Lung (tissue), 12 donors: ENCODE measurements around the gene UGT3A2. TPM values are rescaled to one million over a fixed set of nuclear protein-coding genes. Genes with fewer than 3 reads are reported as not detected.

Experiments
- ATAC-seq: fragments of 200-7000 bp; cut with Tn5 transposase; one replicate; pipeline ENCODE4 v1.9.1; 2020; ENCODE audit warnings: moderate number of reproducible peaks; ENCODE audit not compliant: insufficient read depth, low FRiP score
- DNase-seq, 3 donors: peaks; one replicate each; pipeline ENCODE4 v3.0.0-alpha.2; 2013 to 2017
- H3K27ac ChIP-seq, 2 donors: one replicate each; pipeline ENCODE4 v1.5.1; 2013; ENCODE audit warnings: mild to moderate bottlenecking in 2 of 2, moderate library complexity in 2 of 2, control low read depth in 1 of 2, inconsistent platforms in 1 of 2, low read depth in 1 of 2, low read length in 1 of 2
- H3K27me3 ChIP-seq, 3 donors: one replicate each; pipeline ENCODE4 v1.5.1; 2013; ENCODE audit warnings: low read length in 2 of 3; ENCODE audit not compliant: control insufficient read depth in 3 of 3, insufficient read depth in 3 of 3
- H3K36me3 ChIP-seq, 4 donors: one replicate each; pipeline ENCODE4 v1.5.1; 2013; ENCODE audit warnings: low read length in 4 of 4, mild to moderate bottlenecking in 1 of 4, moderate library complexity in 1 of 4; ENCODE audit not compliant: control insufficient read depth in 4 of 4, insufficient read depth in 4 of 4
- H3K4me1 ChIP-seq, 5 donors: one replicate each; pipeline ENCODE4 v1.5.1; 2013; ENCODE audit warnings: low read length in 5 of 5, mild to moderate bottlenecking in 2 of 5, moderate library complexity in 1 of 5; ENCODE audit not compliant: control insufficient read depth in 5 of 5, insufficient read depth in 5 of 5
- H3K4me3 ChIP-seq: one replicate; pipeline ENCODE4 v1.5.1; 2013; ENCODE audit warnings: mild to moderate bottlenecking, control low read depth, moderate library complexity
- H3K9ac ChIP-seq, 2 donors: one replicate each; pipeline ENCODE4 v1.5.1; 2013; ENCODE audit warnings: low read length in 2 of 2, control low read depth in 1 of 2; ENCODE audit not compliant: insufficient read depth in 1 of 2
- H3K9me3 ChIP-seq, 4 donors: one replicate each; pipeline ENCODE4 v1.5.1; 2013; ENCODE audit warnings: low read length in 3 of 4, mild to moderate bottlenecking in 1 of 4, moderate library complexity in 1 of 4; ENCODE audit not compliant: control insufficient read depth in 4 of 4, insufficient read depth in 3 of 4
- CTCF ChIP-seq: IDR thresholded peaks from 2 replicates; pipeline ENCODE4 v1.5.1; 2012; ENCODE audit warnings: mild to moderate bottlenecking; ENCODE audit errors: control extremely low read depth, extremely low read depth
- WGBS, 2 donors: extraction: QIAGEN DNeasy Blood & Tissue Kit; methylation state at CpG; one replicate each; pipeline ENCODE4 v1.1.7; 2013; 5-methylcytosine and 5-hydroxymethylcytosine counted together
- polyA plus RNA-seq, 2 donors: library from polyadenylated mRNA; stranded (reverse); fragments of 200-250 nt; gene quantifications; one replicate each; pipeline ENCODE4 v1.2.1, GENCODE V29; 2013
- total RNA-seq, 2 donors: library from RNA; depleted of rRNA in 1 of 2; stranded (reverse); fragments of >200 nt in 1 of 2; gene quantifications; one replicate each; pipeline ENCODE4 v1.2.1, GENCODE V29; 2014 to 2021
- donor health status: control.
- donor health status: control.
- donor health status: Bipolar disorder and iron deficiency.
- donor health status: healthy.
- donor health status: DM: yes; HTN: yes; CAD: no.

Gene UGT3A2
- total and polyA plus RNA-seq, 4 donors = 0.05 to 0.12 TPM; not detected in 2

- peaks cover 0 to 7% (median 5%) of the 10 kb centered on the region in 4 donors for H3K9me3 ChIP-seq
- no peaks in the 10 kb centered on the region for H3K4me1 ChIP-seq
- H3K9ac ChIP-seq = no peak overlapping the region
- no peaks in the 10 kb centered on the region for H3K27me3 ChIP-seq
- H3K4me3 ChIP-seq = no peak overlapping the region
- H3K36me3 ChIP-seq = no peaks in the 10 kb centered on the region
- ATAC-seq = no peak
- DNase-seq = no peak
- no peak for TF ChIP-seq CTCF
- no peak overlapping the region for H3K27ac ChIP-seq
These were observed 59.3 kb downstream of the UGT3A2 start for GRCh38 chr5:36007366-36007765.

- Histone ChIP-seq H3K9ac (no peak overlapping the region), H3K27ac (no peak overlapping the region), H3K36me3 (no peaks in the 10 kb centered on the region), H3K27me3 (no peaks in the 10 kb centered on the region), H3K9me3 (peaks cover 0 to 7% (median 3%) of the 10 kb centered on the region in 4 donors), H3K4me1 (no peaks in the 10 kb centered on the region), H3K4me3 (no peak overlapping the region)
- 65 to 81% methylated on average over 1 of the region's 1 CpG for WGBS, 2 donors
- DNase-seq = no peak
- TF ChIP-seq CTCF = no peak
- no peak for ATAC-seq
These were observed 60.5 kb downstream of the UGT3A2 start for GRCh38 chr5:36006163-36006562.

- Histone ChIP-seq H3K4me3 (no peak overlapping the region), H3K9me3 (no peaks in the 10 kb centered on the region), H3K27me3 (no peaks in the 10 kb centered on the region), H3K27ac (no peak overlapping the region), H3K4me1 (no peaks in the 10 kb centered on the region), H3K36me3 (no peaks in the 10 kb centered on the region), H3K9ac (no peak overlapping the region)
- WGBS, 2 donors = 85 to 93% methylated on average over 3 of the region's 3 CpGs
- DNase-seq (no peak), ATAC-seq (no peak)
- no peak for TF ChIP-seq CTCF
These were observed 65.7 kb downstream of the UGT3A2 start for GRCh38 chr5:36001032-36001431.

- Histone ChIP-seq H3K27me3 (no peaks in the 10 kb centered on the region), H3K9ac (no peak overlapping the region), H3K4me1 (no peaks in the 10 kb centered on the region), H3K9me3 (no peaks in the 10 kb centered on the region), H3K36me3 (no peaks in the 10 kb centered on the region), H3K27ac (no peak overlapping the region), H3K4me3 (no peak overlapping the region)
- WGBS, 2 donors = 60 to 87% methylated on average over 1 of the region's 1 CpG
- no peak for TF ChIP-seq CTCF
- ATAC-seq (no peak), DNase-seq (no peak)
These were observed 67.1 kb downstream of the UGT3A2 start for GRCh38 chr5:35999547-35999946.
